ENCODE data around the gene ATF7IP2. TPM values are rescaled to one million over a fixed set of nuclear protein-coding genes. Genes with fewer than 3 reads are reported as not detected.

ATF7IP2 gene
- total and polyA plus RNA-seq, 9 of the 15 experiments (the other 6 are each of a cell fraction or from before 2014, with no cell fraction given): 131 to 515 (median 196) TPM

GRCh38 chr16:10385725-10386516 is at the start of gene ATF7IP2 (continued):
- TF ChIP-seq ZBTB34 (CRISPR knock-in tag; IDR thresholded peaks at IDR 0.05): no peak
- no peak for TF ChIP-seq RBM15 (IDR thresholded peaks at IDR 0.05; ENCODE audit: insufficient read depth, low read length)
- TF ChIP-seq ZNF507 (tag; conservative IDR thresholded peaks at IDR 0.05): no peak
- TF ChIP-seq KAT7 (CRISPR knock-in tag; IDR thresholded peaks at IDR 0.05; ENCODE audit: borderline replicate concordance): 0 out of 2 replicates have a peak, but pooled peaks have one; percentile 40
- no peak for TF ChIP-seq ZNF24 (IDR thresholded peaks at IDR 0.05)
- TF ChIP-seq POLR3G (IDR thresholded peaks at IDR 0.05; ENCODE audit: extremely low read depth, insufficient read length, insufficient replicate concordance): no peak
- no peak for TF ChIP-seq SMAD2 (IDR thresholded peaks at IDR 0.05; ENCODE audit: low read depth, low read length)
- TF ChIP-seq CCAR2 (IDR thresholded peaks at IDR 0.05; ENCODE audit: low read depth, low read length): no peak
- peak; percentile 68 for TF ChIP-seq SOX6 (IDR thresholded peaks at IDR 0.05)
- TF ChIP-seq, protein P1, sequence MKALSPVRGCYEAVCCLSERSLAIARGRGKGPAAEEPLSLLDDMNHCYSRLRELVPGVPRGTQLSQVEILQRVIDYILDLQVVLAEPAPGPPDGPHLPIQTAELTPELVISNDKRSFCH (CRISPR knock-in tag; IDR thresholded peaks at IDR 0.05): no peak
- TF ChIP-seq, protein P1 (tag; IDR thresholded peaks at IDR 0.05): no peak
- no peak for TF ChIP-seq CBX8 (IDR thresholded peaks at IDR 0.05; ENCODE audit: borderline replicate concordance, extremely low read depth, low read depth, low read length, poor library complexity, severe bottlenecking)
- no peak for TF ChIP-seq ZC3H4 (CRISPR knock-in tag; IDR thresholded peaks at IDR 0.05; ENCODE audit: borderline replicate concordance)
- TF ChIP-seq TAF15 (IDR thresholded peaks at IDR 0.05; ENCODE audit: low read depth, low read length): no peak
- TF ChIP-seq, protein P2, sequence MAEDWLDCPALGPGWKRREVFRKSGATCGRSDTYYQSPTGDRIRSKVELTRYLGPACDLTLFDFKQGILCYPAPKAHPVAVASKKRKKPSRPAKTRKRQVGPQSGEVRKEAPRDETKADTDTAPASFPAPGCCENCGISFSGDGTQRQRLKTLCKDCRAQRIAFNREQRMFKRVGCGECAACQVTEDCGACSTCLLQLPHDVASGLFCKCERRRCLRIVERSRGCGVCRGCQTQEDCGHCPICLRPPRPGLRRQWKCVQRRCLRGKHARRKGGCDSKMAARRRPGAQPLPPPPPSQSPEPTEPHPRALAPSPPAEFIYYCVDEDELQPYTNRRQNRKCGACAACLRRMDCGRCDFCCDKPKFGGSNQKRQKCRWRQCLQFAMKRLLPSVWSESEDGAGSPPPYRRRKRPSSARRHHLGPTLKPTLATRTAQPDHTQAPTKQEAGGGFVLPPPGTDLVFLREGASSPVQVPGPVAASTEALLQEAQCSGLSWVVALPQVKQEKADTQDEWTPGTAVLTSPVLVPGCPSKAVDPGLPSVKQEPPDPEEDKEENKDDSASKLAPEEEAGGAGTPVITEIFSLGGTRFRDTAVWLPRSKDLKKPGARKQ (CRISPR knock-in tag; IDR thresholded peaks at IDR 0.05): peak; percentile 100
- TF ChIP-seq RUNX1 (IDR thresholded peaks at IDR 0.05; ENCODE audit: low read depth): no peak
- no peak for TF ChIP-seq SIRT6 (IDR thresholded peaks at IDR 0.05; ENCODE audit: low read depth, low read length)
- no peak for TF ChIP-seq ZBTB26 (CRISPR knock-in tag; IDR thresholded peaks at IDR 0.05)
- peak; percentile 49; the same call in 1 of the 2 replicates for TF ChIP-seq NR2C2 (CRISPR knock-in tag; IDR thresholded peaks at IDR 0.05)
- 0 out of 2 replicates have a peak, but pooled peaks have one; percentile 36 for TF ChIP-seq NR2C2 (tag; IDR thresholded peaks at IDR 0.05)
- peak in 1 of 2 experiments; percentile 49 for TF ChIP-seq E2F6 (IDR thresholded peaks at IDR 0.05; ENCODE audit: borderline replicate concordance in 1 of 2, extremely low read depth in 1 of 2, insufficient read depth in 1 of 2, insufficient read length in 1 of 2, low read depth in 1 of 2, low read length in 1 of 2, poor library complexity in 1 of 2, severe bottlenecking in 1 of 2)
- TF ChIP-seq CBFB (CRISPR knock-in tag; IDR thresholded peaks at IDR 0.05): peak; percentile 89
